HG02938 (cell line): ENCODE data around the gene FAT1.

Source experiments
- ATAC-seq: cut with Tn5 transposase; IDR thresholded peaks from one replicate; pipeline ENCODE4 v1.9.1; 2021; ENCODE audit warnings: mild to moderate bottlenecking, moderate library complexity; ENCODE audit not compliant: unreplicated experiment

Gene FAT1

DNA sequence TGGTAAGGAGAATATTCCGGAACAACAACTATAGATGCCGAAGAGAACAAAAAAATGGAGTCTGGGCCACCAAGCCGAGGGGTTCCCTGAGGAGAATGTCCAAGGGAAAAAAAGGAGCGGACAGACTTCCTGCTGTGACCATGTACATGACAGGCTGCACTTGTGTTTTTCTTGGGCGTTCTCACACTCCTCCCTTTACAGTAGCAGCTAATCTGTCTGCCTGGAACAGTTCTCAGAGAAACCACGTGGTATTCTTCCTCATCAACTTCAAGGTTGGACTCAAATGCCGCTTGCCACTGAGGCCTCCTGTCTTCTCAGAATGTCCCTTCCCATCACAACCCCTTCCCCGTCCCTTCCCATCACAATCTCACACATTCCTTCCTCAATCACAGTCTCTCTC lies 137.5 kb downstream of the FAT1 start:
- no peak for ATAC-seq

- no peak for ATAC-seq
Measured at GRCh38 chr4:186584912-186585311, 138.7 kb downstream of the FAT1 start.

- no peak for ATAC-seq
Measured at GRCh38 chr4:186581421-186581820, 142.2 kb downstream of the FAT1 start.

DNA sequence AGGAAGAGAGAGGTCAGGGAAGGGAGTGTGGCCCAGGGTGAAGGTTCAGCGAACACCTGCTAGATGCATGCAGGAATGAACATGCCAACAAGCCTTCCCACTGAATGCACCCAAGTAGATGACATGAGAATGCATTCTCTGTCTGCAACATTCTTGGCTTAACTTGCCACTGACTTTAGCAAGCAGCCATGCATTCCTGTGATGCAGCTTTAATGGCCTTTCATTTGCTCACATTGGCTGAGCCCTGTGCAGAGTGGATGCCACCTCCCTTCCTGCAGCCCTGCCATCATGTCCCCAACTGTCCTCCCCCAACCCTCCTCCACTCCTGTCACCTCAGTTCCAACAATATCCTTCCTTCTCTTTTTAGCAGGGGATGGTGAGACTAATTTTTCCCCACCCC lies 143.0 kb downstream of the FAT1 start:
- no peak for ATAC-seq

DNA sequence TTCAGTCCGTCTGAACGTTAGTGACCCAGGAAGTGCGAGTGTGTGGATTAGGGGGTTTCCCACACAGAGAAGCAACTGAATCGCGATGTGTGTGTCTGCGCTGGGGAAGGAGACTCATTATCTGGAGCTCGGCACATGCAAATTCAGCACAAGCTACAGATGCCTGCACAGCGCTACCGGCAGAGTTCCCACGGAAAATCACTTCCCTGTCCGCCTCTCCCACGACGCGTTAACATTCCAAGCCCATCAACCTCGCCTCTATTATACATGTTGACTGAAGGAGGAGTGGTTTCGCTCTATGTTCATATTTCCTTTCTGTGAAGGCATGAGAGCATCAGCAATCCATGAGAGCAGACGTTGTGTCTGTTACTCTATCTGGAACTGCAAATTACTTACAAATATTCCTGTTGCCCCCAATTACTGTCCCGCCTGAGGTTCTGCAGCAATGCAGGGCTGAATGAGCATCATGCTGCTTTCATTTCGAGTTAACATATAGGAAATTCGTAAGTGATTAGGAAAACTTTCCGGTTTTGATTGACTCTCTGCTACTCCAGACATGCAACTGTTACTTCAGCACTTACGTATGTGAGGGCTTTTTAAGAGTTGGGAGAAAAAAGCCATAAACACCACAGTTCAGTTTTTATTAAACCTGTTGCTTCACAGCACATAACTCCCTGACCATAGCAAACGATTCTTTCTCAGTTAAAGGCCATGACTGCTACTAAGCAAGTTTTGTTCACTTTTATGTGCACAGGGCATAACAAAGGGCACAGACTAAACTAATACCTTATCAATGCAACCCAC lies 153.3 kb downstream of the FAT1 start:
- ATAC-seq: no peak

GRCh38 chr4:186569533-186570192 lies 154.0 kb downstream of the FAT1 start:
- ATAC-seq: no peak

- ATAC-seq: no peak
Measured at GRCh38 chr4:186566068-186566467, 157.6 kb downstream of the FAT1 start.

DNA sequence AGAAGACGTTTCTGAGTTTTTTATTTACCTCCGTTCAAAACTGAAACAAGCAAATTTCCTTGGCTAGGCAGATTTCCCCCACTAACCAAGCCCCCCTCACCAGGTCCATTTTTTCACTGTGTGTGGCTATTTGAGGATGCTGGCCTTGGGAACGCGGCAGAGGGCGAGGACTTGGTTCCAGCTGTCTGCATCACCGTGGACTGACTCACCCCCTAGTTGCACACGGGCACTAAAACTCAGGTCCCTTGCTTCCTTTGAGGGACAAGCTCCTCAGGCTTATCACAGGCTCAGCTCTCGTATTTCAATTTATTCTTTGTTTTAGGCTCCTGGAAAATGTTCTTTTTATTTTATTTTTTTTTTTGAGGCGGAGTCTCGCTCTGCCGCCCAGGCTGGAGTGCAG lies 159.9 kb downstream of the FAT1 start:
- no peak for ATAC-seq

- no peak for ATAC-seq
Measured at GRCh38 chr4:186561748-186562147, 161.9 kb downstream of the FAT1 start.

DNA sequence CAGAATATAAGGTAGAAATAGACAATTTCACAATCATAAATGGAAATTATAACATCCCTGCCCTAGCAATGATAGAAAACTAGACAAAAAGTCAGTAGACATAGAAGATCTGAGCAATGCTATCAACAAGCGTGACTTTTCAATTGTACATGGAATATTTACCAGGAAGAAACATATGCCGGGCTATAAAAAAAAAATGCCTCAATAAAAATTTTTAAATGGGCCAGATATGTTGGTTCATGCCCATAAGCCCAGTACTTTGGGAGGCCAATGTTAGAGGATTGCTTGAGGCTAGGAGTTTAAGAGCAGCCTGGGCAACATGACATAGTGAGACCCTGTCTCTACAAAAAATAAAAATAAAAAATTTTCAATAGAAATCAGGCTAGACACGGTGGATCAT lies 163.0 kb downstream of the FAT1 start:
- no peak for ATAC-seq

DNA sequence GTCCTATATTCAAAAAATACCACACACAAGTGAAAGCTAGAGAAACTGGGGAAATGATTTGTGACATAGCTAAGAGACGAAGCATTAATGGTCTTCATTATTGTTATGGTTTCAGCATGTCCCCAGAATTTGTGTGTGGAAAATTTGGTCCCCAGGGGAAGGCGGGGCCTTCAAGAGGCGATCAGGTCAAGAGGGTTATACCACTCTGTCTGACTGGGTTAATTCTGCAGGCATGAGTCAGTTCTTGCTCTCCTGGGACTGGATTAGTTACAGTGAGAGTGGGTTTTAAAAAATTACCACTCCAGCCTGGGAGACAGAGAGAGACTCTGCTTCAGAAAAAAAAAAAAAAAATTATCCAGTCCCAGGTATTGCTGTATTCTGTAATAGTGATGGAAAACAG lies 166.2 kb downstream of the FAT1 start:
- no peak for ATAC-seq

GRCh38 chr4:186557061-186557460 lies 166.6 kb downstream of the FAT1 start:
- ATAC-seq: no peak

DNA sequence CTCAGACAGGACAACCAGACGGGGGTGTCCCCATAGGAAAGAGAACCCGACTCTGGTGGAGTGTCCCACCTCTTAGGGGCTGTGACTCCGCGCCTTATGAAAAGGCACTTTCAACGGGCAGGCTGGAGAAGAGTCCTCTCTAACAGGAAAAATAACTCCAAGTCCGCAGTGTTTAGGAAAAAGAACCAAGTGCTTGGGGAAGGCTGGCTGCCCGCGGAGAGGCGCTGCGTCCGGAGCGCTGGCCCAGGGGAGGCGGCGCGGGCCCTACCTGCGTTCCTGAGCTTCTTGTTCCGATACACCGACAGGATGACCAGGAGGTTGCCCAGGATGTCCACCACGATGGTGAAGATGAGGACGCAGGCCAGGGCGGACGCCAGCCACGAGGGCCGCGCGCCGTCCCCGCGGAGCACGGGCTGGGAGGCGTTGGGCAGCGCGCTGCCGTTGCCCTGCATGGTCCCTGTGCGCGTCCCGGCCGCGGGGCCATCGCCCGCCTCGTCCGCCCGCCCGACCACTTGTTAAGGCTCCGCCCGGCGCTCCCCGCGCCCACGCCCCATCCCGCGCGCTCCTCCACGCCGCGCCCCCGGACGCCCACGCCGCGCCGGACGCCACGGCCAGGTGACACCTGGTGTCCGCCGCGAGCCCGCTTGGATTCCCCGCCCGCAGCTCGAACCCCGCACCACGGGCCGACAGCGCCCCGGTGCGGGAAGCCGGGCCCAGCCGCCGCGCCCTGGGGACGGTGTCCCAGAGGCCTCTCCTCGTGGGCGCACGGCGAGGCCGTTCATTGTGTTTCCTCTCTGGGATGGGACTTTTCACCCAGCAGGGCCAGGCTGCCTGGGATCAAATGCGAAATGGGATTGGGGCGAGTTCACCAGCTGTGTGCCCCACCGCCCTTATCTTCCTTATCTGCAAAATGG lies 168.5 kb downstream of the FAT1 start, which contains the start of gene MTNR1A:
TSS of gene MTNR1A (minus strand) at position 654 of the 914 bp plus-strand sequence. CDS start at position 452, 202 bp downstream.
- ATAC-seq: no peak

GRCh38 chr4:186554539-186554913 lies 169.1 kb downstream of the FAT1 start:
- ATAC-seq: no peak

- ATAC-seq: no peak
Measured at GRCh38 chr4:186553717-186554116, 169.9 kb downstream of the FAT1 start.

- ATAC-seq: no peak
Measured at GRCh38 chr4:186551849-186552248, 171.8 kb downstream of the FAT1 start.

GRCh38 chr4:186545436-186545835 lies 178.2 kb downstream of the FAT1 start:
- no peak for ATAC-seq

DNA sequence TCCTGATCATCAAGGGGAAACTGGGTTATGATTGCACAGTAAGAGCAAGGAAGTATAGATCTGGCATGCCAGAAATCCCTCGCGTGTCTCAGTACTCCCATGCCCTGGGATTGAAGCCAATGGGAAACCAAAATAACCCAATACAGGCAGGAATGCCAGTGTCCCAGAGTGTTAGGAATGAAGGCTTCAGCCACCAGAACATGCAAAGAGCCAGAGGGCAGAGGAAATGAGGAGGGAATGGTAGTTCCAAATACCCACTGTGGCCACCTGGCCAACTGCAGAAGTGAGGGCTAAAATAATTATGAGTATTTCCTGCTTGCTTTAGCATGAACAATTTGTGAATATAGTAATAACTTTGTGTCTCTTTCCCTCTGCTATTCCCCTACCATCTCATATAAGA lies 180.4 kb downstream of the FAT1 start:
- ATAC-seq: no peak

DNA sequence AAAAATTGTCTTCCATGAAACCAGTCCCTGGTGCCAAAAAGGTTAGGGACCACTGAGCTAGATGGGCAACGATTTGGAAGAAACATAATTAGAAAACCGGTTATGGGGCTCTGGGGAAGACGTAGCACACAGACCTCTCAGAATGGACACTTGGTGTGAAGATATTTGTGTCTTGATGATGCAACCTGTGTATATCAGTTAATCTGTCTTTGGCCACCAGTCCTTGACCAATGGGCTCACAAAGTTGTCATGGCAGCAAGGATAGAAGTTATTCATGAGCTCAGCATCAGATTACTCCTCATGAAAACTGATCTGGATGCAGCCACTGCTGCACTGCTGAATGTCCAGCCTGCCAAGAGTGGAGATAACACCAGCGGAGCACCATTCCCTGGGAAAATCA lies 181.9 kb downstream of the FAT1 start:
- ATAC-seq: no peak

DNA sequence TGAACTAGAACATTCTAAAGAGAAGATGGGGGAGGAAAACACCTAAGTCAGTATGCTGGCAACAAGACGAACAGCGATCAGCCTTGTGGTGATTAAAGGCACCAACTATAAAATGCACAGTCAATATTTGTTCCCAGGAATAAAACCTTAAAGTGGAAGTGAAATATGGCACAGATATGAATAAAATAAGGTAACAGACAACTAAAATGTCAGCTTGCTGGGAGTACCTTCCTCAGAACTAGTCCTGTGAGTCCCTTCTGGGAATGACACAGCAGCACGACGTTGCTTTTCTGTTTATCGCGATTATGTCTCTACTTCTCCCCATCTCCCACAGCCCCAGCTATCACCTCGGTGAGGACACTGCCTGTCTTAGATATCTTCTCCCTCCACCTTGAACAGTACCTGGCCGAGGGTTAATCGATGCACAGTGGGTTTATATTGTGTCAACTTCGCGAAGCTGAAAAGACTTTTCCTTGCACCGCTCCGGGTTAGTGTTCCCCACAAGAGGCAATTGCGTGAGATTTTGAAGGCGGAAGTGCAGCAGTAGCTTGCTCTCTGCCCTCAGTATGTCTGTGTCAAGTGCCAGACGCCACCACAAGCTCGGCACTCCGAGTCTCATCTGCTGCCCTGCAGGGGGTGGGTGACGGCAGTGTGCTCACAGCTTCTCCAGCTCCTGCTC lies 185.7 kb downstream of the FAT1 start:
- no peak for ATAC-seq
